Measurements from ENCODE around the gene CD2BP2. TPM values are rescaled to one million over a fixed set of nuclear protein-coding genes. Genes with fewer than 3 reads are reported as not detected.
"Not testable (repeated sequence)": the region's sequence is repeated elsewhere in the genome, so short reads cannot be mapped to it uniquely, and the experiment has no call there.

CD2BP2 gene
- total and polyA plus RNA-seq, 4 donors, result 10.0 to 15.4 (median 11.7) TPM

DNA sequence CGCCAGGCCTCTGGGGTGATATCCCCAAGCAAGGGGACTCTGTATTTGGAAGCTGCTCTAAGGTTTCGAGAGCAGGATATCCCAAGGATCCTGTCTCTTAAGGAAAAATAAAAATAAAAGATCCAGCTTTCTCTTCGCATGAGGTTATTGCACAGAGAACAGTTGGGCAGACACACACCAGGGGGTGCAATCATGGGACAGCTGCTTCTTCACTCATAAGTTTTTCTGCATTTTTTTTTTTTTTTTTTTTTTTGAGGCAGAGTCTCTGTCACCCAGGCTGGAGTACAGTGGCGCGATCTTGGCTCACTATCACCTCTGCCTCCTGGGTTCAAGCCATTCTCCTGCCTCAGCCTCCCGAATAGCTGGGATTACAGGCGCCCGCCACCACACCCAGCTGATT, 13.1 kb downstream of the CD2BP2 start:
- whole genome bisulfite sequencing, result 89% methylated on average over 8 of the region's 8 CpGs

DNA sequence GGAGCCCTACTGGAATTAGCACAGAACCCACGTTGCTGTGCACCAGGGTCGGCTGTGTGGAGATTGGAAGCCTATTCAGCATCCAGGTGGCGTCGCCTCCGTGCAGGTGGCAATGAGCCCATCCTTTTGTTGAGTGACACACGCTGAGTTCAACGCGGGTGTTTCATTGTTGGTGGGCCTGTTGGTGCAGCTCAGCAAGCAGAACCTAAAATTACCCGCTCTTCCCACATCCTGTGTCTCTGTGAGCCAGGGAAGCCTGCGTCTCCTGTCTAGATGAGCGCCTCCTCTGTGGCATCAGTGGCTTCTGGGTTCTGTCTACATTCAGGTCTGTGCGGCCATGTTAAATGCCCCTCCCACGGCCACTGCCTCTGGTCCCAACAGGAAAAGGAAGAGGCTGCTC, 14.5 kb downstream of the CD2BP2 start:
- no peaks in the 10 kb centered on the region for H3K27me3 ChIP-seq (ENCODE audit: control insufficient read depth in 4 of 4, insufficient read depth in 4 of 4, low read length in 3 of 4)
- H3K27ac ChIP-seq (ENCODE audit: low read depth in 1 of 2, low read length in 2 of 2), result no peak overlapping the region
- no peak for DNase-seq (ENCODE audit: low spot score)
- TF ChIP-seq, protein P1, sequence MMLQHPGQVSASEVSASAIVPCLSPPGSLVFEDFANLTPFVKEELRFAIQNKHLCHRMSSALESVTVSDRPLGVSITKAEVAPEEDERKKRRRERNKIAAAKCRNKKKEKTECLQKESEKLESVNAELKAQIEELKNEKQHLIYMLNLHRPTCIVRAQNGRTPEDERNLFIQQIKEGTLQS (IDR thresholded peaks at IDR 0.05), result no peak
- TF ChIP-seq, protein P2, sequence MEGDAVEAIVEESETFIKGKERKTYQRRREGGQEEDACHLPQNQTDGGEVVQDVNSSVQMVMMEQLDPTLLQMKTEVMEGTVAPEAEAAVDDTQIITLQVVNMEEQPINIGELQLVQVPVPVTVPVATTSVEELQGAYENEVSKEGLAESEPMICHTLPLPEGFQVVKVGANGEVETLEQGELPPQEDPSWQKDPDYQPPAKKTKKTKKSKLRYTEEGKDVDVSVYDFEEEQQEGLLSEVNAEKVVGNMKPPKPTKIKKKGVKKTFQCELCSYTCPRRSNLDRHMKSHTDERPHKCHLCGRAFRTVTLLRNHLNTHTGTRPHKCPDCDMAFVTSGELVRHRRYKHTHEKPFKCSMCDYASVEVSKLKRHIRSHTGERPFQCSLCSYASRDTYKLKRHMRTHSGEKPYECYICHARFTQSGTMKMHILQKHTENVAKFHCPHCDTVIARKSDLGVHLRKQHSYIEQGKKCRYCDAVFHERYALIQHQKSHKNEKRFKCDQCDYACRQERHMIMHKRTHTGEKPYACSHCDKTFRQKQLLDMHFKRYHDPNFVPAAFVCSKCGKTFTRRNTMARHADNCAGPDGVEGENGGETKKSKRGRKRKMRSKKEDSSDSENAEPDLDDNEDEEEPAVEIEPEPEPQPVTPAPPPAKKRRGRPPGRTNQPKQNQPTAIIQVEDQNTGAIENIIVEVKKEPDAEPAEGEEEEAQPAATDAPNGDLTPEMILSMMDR (IDR thresholded peaks at IDR 0.05; ENCODE audit: low read depth, low read length, missing input control), result no peak
- TF ChIP-seq, protein P3, sequence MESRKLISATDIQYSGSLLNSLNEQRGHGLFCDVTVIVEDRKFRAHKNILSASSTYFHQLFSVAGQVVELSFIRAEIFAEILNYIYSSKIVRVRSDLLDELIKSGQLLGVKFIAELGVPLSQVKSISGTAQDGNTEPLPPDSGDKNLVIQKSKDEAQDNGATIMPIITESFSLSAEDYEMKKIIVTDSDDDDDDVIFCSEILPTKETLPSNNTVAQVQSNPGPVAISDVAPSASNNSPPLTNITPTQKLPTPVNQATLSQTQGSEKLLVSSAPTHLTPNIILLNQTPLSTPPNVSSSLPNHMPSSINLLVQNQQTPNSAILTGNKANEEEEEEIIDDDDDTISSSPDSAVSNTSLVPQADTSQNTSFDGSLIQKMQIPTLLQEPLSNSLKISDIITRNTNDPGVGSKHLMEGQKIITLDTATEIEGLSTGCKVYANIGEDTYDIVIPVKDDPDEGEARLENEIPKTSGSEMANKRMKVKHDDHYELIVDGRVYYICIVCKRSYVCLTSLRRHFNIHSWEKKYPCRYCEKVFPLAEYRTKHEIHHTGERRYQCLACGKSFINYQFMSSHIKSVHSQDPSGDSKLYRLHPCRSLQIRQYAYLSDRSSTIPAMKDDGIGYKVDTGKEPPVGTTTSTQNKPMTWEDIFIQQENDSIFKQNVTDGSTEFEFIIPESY (IDR thresholded peaks at IDR 0.05), result no peak
- TF ChIP-seq RXRA (IDR thresholded peaks at IDR 0.05) (no peak), HNF4G (IDR thresholded peaks at IDR 0.05) (no peak), YY1 (IDR thresholded peaks at IDR 0.05) (no peak), FOXA1 (IDR thresholded peaks at IDR 0.05) (no peak), FOXA2 (IDR thresholded peaks at IDR 0.05) (no peak), EGR1 (IDR thresholded peaks at IDR 0.05; ENCODE audit: low read depth in 2 of 2) (no peak), JUND (IDR thresholded peaks at IDR 0.05) (no peak), RAD21 (IDR thresholded peaks at IDR 0.05) (no peak), HNF4A (conservative IDR thresholded peaks at IDR 0.05) (no peak)
- TF ChIP-seq, protein P4, sequence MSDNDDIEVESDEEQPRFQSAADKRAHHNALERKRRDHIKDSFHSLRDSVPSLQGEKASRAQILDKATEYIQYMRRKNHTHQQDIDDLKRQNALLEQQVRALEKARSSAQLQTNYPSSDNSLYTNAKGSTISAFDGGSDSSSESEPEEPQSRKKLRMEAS (IDR thresholded peaks at IDR 0.05), result no peak
- H3K9me3 ChIP-seq (ENCODE audit: control insufficient read depth in 4 of 4, low read length in 3 of 4), result no peaks in the 10 kb centered on the region
- peaks cover 11 to 35% (median 22%) of the 10 kb centered on the region in 4 donors for H3K4me1 ChIP-seq (ENCODE audit: control insufficient read depth in 4 of 4, insufficient read depth in 4 of 4, low read length in 3 of 4)
- WGBS, result 92% methylated on average over 13 of the region's 13 CpGs
- no peak overlapping the region for H3K9ac ChIP-seq (ENCODE audit: low read depth in 1 of 2, low read length in 2 of 2)
- H3K36me3 ChIP-seq (ENCODE audit: control insufficient read depth in 4 of 4, insufficient read depth in 3 of 4, low read depth in 1 of 4, low read length in 3 of 4), result peaks cover 0 to 4% (median 2%) of the 10 kb centered on the region in 4 donors
- no peak overlapping the region for H3K4me3 ChIP-seq (ENCODE audit: low read depth in 1 of 3, low read length in 3 of 3)

More for the DNA sequence above, 13.1 kb downstream of the CD2BP2 start:
- not testable (repeated sequence) for DNase-seq (ENCODE audit: low spot score); H3K27ac ChIP-seq (ENCODE audit: low read depth in 1 of 2, low read length in 2 of 2); H3K4me3 ChIP-seq (ENCODE audit: low read depth in 1 of 3, low read length in 3 of 3); H3K27me3 ChIP-seq (ENCODE audit: control insufficient read depth in 4 of 4, insufficient read depth in 4 of 4, low read length in 3 of 4); H3K9ac ChIP-seq (ENCODE audit: low read depth in 1 of 2, low read length in 2 of 2); H3K36me3 ChIP-seq (ENCODE audit: control insufficient read depth in 4 of 4, insufficient read depth in 3 of 4, low read depth in 1 of 4, low read length in 3 of 4); H3K9me3 ChIP-seq (ENCODE audit: control insufficient read depth in 4 of 4, low read length in 3 of 4)
- H3K4me1 ChIP-seq (ENCODE audit: control insufficient read depth in 4 of 4, insufficient read depth in 4 of 4, low read length in 3 of 4), result peaks cover 11 to 35% (median 22%) of the 10 kb centered on the region in 4 donors

DNA sequence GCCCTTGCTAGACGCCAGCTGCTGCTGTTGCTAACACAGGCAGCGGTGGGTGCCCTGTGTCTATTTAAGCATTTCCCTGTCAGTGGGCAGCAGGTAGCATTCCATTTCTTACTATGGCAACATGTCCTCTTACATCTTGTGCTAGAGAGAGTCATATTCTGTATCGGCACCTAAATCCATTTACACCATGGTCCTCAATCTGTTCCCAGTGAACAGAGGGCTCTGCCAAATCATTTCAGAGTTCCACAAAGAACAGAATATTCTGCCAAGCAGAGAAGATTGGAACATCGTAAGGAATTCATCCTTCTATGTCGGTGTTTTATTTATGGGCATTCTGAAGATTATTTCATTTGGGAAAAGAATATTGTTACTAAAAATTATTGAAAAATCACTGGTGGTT, 16.4 kb downstream of the CD2BP2 start:
- not testable (repeated sequence) for H3K4me3 ChIP-seq (ENCODE audit: low read depth in 1 of 3, low read length in 3 of 3); H3K9me3 ChIP-seq (ENCODE audit: control insufficient read depth in 4 of 4, low read length in 3 of 4); H3K9ac ChIP-seq (ENCODE audit: low read depth in 1 of 2, low read length in 2 of 2); DNase-seq (ENCODE audit: low spot score); H3K27me3 ChIP-seq (ENCODE audit: control insufficient read depth in 4 of 4, insufficient read depth in 4 of 4, low read length in 3 of 4); H3K36me3 ChIP-seq (ENCODE audit: control insufficient read depth in 4 of 4, insufficient read depth in 3 of 4, low read depth in 1 of 4, low read length in 3 of 4)
- Histone ChIP-seq H3K27ac (ENCODE audit: low read depth in 1 of 2, low read length in 2 of 2) (peak overlapping the region in 1 of 2 donors; percentile 24), H3K4me1 (ENCODE audit: control insufficient read depth in 4 of 4, insufficient read depth in 4 of 4, low read length in 3 of 4) (peaks cover 11 to 34% (median 22%) of the 10 kb centered on the region in 4 donors)
- 65% methylated on average over 5 of the region's 5 CpGs for WGBS

DNA sequence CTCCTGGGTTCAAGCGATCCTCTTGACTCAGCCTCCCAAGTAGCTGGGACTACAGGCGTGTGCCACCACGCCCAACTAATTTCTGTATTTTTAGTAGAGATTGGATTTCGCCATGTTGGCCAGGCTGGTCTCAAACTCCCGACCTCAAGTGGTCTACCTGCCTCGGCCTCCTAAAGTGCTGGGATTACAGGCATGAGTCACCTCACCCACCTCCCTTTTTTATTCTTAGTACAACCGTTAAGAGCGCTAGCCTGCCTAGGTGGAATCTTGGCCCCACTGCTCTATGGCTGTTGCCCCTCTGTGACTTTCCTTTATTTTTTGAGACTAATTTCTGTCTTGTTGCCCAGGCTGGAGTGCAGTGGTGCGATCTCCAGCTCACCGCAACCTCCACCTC, 17.1 kb downstream of the CD2BP2 start:
- 94% methylated on average over 10 of the region's 10 CpGs for WGBS
- Histone ChIP-seq H3K4me1 (ENCODE audit: control insufficient read depth in 4 of 4, insufficient read depth in 4 of 4, low read length in 3 of 4) (peaks cover 6 to 28% (median 19%) of the 10 kb centered on the region in 4 donors), H3K27ac (ENCODE audit: low read depth in 1 of 2, low read length in 2 of 2) (peak overlapping the region; percentile 79 to 85)
- not testable (repeated sequence) for H3K9me3 ChIP-seq (ENCODE audit: control insufficient read depth in 4 of 4, low read length in 3 of 4); DNase-seq (ENCODE audit: low spot score); H3K27me3 ChIP-seq (ENCODE audit: control insufficient read depth in 4 of 4, insufficient read depth in 4 of 4, low read length in 3 of 4); H3K4me3 ChIP-seq (ENCODE audit: low read depth in 1 of 3, low read length in 3 of 3); H3K36me3 ChIP-seq (ENCODE audit: control insufficient read depth in 4 of 4, insufficient read depth in 3 of 4, low read depth in 1 of 4, low read length in 3 of 4); H3K9ac ChIP-seq (ENCODE audit: low read depth in 1 of 2, low read length in 2 of 2)

Data from liver (tissue), 9 donors.